AG09319 (cell line): ENCODE data around the gene GOLM1.
A peak's percentile ranks its signal among the peaks of the same experiment; 100 is the strongest.

ENCODE experiments used
- DNase-seq: peaks from one replicate; pipeline ENCODE4 v3.0.0-alpha.2; 2010; ENCODE audit warnings: low read depth; ENCODE audit errors: extremely low read depth
- TF ChIP-seq, protein P1 (sequence below): IDR thresholded peaks from 2 replicates; pipeline ENCODE4 v1.5.1; 2011; ENCODE audit warnings: low read depth, mild to moderate bottlenecking, inconsistent platforms, low read length, moderate library complexity

Gene GOLM1

DNA sequence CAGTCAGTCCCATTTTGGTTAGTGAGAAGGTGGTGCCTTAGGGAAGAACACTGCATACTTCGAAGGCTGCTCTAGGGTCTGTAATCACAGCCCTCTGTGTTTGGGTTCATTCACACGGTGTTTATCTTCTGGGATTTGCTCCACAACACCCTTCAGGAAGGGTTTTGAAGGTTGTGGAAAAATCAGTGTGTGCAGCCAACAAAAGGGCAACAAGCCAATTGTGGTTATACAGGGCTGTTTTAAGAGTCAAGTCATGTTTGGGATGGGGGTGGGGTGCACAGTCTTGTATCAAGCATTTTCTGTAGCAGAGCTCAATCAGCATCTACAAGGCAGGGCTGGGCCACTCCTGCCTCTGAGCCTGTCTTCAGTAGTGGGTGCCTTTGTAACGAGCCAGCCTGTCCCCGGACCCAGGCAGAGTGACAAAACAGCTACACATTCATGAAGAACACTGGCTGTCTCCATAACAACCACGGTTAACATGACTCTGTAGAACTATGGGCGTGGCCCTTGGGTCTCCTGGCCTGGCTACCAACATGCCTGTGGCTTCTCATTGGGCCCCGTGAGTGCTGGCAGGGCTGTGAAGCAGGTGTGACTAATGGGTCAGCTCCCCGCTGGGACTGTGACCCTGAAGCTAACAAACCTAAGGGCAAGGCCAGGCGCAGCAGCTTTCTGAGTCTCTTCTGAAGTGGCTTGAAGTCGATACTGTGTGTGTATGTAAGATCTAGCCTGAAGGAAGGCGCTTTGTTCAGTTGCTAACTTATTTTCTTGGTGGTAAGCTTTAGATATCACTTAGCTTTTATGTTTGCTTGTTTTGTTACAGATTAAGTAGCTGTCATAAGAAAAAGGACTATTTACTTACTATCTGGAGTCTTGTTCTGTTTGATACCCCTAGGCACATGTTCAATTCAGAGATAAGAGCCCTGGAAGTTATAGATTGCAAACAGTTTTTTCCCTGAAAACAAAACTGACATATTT, 27.9 kb upstream of the GOLM1 start:
- DNase-seq, result peak; percentile 37
- TF ChIP-seq, protein P1, sequence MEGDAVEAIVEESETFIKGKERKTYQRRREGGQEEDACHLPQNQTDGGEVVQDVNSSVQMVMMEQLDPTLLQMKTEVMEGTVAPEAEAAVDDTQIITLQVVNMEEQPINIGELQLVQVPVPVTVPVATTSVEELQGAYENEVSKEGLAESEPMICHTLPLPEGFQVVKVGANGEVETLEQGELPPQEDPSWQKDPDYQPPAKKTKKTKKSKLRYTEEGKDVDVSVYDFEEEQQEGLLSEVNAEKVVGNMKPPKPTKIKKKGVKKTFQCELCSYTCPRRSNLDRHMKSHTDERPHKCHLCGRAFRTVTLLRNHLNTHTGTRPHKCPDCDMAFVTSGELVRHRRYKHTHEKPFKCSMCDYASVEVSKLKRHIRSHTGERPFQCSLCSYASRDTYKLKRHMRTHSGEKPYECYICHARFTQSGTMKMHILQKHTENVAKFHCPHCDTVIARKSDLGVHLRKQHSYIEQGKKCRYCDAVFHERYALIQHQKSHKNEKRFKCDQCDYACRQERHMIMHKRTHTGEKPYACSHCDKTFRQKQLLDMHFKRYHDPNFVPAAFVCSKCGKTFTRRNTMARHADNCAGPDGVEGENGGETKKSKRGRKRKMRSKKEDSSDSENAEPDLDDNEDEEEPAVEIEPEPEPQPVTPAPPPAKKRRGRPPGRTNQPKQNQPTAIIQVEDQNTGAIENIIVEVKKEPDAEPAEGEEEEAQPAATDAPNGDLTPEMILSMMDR, result no peak

DNA sequence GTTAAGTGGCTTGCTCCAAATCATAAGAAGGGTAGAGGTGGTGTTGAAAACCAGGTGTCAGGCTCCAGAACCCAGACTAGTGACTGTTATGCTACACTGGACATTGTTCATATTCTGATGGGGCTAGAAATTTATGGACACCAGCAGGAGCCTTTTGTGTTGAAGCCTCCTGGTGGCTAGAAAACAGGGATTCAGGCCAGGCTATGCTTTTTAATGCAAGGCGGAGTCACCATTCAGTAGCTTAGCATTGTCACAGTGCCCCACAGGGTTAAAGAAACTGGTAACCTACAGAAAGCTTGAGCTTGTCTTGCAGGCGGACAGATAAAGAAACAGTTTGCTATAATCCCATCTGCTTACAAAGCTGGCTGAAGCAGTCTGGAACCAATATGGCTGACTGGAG, 23.0 kb upstream of the GOLM1 start:
- no peak for DNase-seq
- TF ChIP-seq, protein P1, result no peak

GRCh38 chr9:86119457-86119856, 20.1 kb upstream of the GOLM1 start:
- TF ChIP-seq, protein P1, result no peak
- no peak for DNase-seq

GRCh38 chr9:86116425-86116824, 17.1 kb upstream of the GOLM1 start:
- no peak for DNase-seq
- TF ChIP-seq, protein P1, result no peak

DNA sequence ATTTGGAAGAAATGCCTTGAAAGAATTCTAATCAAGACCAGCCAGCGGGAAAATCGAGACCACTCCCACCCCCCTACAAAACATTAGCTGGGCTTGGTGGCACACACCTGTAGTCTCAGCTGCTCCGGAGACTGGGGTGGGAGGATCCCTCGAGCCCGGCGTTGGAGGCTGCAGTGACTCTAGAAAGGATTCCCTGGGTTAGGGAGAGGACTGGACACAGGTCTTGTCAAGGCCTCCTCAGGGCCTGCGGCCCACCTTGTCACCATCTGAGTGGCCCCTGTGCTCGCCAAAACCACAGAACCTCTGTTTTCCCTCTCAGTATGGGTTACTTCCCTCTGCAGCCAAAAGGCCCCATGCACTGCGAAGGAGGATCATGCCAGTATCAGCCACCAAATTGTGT, 16.5 kb upstream of the GOLM1 start:
- DNase-seq, result no peak
- TF ChIP-seq, protein P1, result no peak

- TF ChIP-seq, protein P1, result no peak
- DNase-seq, result no peak
Measured at GRCh38 chr9:86112057-86112456, 12.7 kb upstream of the GOLM1 start.

- TF ChIP-seq, protein P1, result no peak
Measured at GRCh38 chr9:86102626-86103025, 3.3 kb upstream of the GOLM1 start.

More at GRCh38 chr9:86102626-86103025, 3.3 kb upstream of the GOLM1 start:
- no peak for DNase-seq
